ENCODE data around the gene TLR3. TPM values are rescaled to one million over a fixed set of nuclear protein-coding genes. Genes with fewer than 3 reads are reported as not detected.

The TLR3 gene
- total and polyA plus RNA-seq, 10 of the 15 experiments (the other 5 are each of a cell fraction or from before 2014, with no cell fraction given) = under 0.01 to 0.05 (median 0.03) TPM; not detected in 7

DNA sequence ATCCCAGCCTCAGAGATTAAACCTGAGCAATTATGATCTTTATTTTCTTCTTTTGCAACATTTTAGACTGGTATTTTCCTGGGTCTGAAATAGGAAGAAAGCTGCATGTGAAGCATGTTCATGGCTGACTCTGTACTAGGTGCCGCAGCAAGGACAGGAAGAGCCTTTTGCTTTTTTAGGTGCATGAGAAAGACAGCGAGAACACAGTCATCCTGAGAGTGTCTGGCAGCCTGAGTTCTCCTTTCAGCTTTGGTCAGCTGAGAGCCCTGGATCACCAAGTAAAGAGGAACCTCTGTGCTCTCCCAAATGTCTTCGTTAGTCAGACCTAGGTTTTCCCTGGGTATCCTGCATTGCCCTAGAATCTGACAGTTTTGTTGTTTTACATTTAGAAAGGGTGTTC, 65.3 kb downstream of the TLR3 start (continued):
- TF ChIP-seq, protein P1, sequence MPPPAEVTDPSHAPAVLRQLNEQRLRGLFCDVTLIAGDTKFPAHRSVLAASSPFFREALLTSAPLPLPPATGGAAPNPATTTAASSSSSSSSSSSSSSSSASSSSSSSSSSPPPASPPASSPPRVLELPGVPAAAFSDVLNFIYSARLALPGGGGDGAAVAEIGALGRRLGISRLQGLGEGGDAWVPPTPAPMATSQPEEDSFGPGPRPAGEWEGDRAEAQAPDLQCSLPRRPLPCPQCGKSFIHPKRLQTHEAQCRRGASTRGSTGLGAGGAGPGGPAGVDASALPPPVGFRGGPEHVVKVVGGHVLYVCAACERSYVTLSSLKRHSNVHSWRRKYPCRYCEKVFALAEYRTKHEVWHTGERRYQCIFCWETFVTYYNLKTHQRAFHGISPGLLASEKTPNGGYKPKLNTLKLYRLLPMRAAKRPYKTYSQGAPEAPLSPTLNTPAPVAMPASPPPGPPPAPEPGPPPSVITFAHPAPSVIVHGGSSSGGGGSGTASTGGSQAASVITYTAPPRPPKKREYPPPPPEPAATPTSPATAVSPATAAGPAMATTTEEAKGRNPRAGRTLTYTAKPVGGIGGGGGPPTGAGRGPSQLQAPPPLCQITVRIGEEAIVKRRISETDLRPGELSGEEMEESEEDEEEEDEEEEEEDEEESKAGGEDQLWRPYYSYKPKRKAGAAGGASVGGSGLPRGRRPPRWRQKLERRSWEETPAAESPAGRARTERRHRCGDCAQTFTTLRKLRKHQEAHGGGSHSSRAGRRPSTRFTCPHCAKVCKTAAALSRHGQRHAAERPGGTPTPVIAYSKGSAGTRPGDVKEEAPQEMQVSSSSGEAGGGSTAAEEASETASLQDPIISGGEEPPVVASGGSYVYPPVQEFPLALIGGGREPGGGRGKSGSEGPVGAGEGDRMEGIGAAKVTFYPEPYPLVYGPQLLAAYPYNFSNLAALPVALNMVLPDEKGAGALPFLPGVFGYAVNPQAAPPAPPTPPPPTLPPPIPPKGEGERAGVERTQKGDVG (CRISPR knock-in tag; IDR thresholded peaks at IDR 0.05) = no peak
- TF ChIP-seq, protein P2, sequence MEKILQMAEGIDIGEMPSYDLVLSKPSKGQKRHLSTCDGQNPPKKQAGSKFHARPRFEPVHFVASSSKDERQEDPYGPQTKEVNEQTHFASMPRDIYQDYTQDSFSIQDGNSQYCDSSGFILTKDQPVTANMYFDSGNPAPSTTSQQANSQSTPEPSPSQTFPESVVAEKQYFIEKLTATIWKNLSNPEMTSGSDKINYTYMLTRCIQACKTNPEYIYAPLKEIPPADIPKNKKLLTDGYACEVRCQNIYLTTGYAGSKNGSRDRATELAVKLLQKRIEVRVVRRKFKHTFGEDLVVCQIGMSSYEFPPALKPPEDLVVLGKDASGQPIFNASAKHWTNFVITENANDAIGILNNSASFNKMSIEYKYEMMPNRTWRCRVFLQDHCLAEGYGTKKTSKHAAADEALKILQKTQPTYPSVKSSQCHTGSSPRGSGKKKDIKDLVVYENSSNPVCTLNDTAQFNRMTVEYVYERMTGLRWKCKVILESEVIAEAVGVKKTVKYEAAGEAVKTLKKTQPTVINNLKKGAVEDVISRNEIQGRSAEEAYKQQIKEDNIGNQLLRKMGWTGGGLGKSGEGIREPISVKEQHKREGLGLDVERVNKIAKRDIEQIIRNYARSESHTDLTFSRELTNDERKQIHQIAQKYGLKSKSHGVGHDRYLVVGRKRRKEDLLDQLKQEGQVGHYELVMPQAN (conservative IDR thresholded peaks at IDR 0.05) = no peak
- TF ChIP-seq, protein P3, sequence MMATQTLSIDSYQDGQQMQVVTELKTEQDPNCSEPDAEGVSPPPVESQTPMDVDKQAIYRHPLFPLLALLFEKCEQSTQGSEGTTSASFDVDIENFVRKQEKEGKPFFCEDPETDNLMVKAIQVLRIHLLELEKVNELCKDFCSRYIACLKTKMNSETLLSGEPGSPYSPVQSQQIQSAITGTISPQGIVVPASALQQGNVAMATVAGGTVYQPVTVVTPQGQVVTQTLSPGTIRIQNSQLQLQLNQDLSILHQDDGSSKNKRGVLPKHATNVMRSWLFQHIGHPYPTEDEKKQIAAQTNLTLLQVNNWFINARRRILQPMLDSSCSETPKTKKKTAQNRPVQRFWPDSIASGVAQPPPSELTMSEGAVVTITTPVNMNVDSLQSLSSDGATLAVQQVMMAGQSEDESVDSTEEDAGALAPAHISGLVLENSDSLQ (IDR thresholded peaks at IDR 0.05) = no peak
- peak; percentile 94 for TF ChIP-seq SPI1 (IDR thresholded peaks at IDR 0.05; ENCODE audit: borderline replicate concordance, insufficient read depth, low read depth, low read length)
- TF ChIP-seq NFXL1 (IDR thresholded peaks at IDR 0.05; ENCODE audit: borderline replicate concordance) = no peak
- TF ChIP-seq, protein P4, sequence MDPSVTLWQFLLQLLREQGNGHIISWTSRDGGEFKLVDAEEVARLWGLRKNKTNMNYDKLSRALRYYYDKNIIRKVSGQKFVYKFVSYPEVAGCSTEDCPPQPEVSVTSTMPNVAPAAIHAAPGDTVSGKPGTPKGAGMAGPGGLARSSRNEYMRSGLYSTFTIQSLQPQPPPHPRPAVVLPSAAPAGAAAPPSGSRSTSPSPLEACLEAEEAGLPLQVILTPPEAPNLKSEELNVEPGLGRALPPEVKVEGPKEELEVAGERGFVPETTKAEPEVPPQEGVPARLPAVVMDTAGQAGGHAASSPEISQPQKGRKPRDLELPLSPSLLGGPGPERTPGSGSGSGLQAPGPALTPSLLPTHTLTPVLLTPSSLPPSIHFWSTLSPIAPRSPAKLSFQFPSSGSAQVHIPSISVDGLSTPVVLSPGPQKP (IDR thresholded peaks at IDR 0.05; ENCODE audit: low read depth, low read length) = no peak
- TF ChIP-seq ZNF217 (IDR thresholded peaks at IDR 0.05) = 0 out of 2 replicates have a peak, but pooled peaks have one; percentile 77
- 0 out of 2 replicates have a peak, but pooled peaks have one; percentile 64 for TF ChIP-seq CBX5 (IDR thresholded peaks at IDR 0.05; ENCODE audit: low read depth)
- TF ChIP-seq RAD51 (IDR thresholded peaks at IDR 0.05) = no peak
- no peak for TF ChIP-seq NR2C1 (IDR thresholded peaks at IDR 0.05)
- TF ChIP-seq ASH2L (IDR thresholded peaks at IDR 0.05; ENCODE audit: borderline replicate concordance, low read depth) = no peak
- TF ChIP-seq, protein P5, sequence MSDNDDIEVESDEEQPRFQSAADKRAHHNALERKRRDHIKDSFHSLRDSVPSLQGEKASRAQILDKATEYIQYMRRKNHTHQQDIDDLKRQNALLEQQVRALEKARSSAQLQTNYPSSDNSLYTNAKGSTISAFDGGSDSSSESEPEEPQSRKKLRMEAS (IDR thresholded peaks at IDR 0.05; ENCODE audit: low read depth, low read length) = no peak
- TF ChIP-seq EGR1 (IDR thresholded peaks at IDR 0.05; ENCODE audit: borderline replicate concordance in 1 of 2, low read depth in 2 of 2, low read length in 2 of 2) = no peak
- TF ChIP-seq SMARCA5 (IDR thresholded peaks at IDR 0.05) = no peak
- TF ChIP-seq, protein P6, sequence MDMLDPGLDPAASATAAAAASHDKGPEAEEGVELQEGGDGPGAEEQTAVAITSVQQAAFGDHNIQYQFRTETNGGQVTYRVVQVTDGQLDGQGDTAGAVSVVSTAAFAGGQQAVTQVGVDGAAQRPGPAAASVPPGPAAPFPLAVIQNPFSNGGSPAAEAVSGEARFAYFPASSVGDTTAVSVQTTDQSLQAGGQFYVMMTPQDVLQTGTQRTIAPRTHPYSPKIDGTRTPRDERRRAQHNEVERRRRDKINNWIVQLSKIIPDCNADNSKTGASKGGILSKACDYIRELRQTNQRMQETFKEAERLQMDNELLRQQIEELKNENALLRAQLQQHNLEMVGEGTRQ (IDR thresholded peaks at IDR 0.05; ENCODE audit: borderline replicate concordance, low read depth, low read length) = no peak
- no peak for TF ChIP-seq TARDBP (IDR thresholded peaks at IDR 0.05; ENCODE audit: borderline replicate concordance)
- TF ChIP-seq CHD2 (IDR thresholded peaks at IDR 0.05; ENCODE audit: borderline replicate concordance, low read depth, low read length) = no peak
- no peak for TF ChIP-seq RFX5 (IDR thresholded peaks at IDR 0.05; ENCODE audit: low read depth, low read length)
- TF ChIP-seq MYC (IDR thresholded peaks at IDR 0.05; ENCODE audit: insufficient read depth, insufficient read length, insufficient replicate concordance, low read length, severe bottlenecking) = no peak
